NCI-H2196 (cell line): ENCODE data around the gene DNAJA4.
"Not testable (repeated sequence)": the region's sequence is repeated elsewhere in the genome, so short reads cannot be mapped to it uniquely, and the experiment has no call there.

Source experiments
- DNase-seq: peaks from one replicate; lab custom pipeline; 2025; ENCODE audit not compliant: unreplicated experiment; lab: John Stamatoyannopoulos, UW

Gene DNAJA4

DNA sequence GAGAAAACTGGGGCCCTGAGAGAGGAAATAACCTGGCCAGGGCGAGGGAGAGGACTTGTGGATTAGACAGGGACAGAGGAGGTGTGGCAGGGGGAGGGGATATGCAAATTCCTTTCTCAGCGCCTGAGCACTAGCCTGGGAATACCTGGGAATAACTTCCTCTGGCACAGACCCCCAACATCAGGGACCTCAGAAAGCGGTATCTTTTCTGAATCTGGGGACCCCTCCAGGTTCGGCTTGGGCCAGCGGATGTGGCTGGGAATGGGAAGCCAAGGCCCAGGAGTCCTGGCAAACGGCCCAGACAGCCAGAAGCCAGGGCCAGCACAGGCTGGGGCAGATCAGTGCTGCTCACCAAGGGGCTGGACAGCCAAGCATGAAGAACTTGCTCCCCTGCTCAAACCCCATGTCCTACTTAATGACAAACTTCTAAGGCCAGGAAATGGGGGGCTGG is 20.8 kb upstream of the DNAJA4 start:
- DNase-seq = peak; percentile 13

DNA sequence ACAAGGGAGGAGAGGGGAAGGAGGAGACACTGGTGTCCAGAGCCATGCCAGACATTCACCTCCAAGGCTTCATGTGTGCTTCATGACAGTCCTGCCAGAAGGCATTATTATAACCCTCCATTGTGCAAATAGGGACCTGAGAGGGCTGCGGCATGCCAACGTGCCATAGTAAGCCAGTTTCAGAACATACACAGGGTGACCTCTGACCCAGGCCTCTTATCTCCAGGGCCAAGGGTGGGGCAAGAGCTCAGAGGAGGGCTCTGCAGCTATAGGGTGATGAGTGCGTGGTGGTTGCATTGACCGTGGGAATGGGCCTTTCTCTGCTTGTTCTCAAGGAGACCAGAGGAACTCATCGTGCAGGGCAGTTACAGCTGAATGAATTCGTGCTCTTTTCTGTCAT is 20.3 kb upstream of the DNAJA4 start:
- DNase-seq = no peak

DNA sequence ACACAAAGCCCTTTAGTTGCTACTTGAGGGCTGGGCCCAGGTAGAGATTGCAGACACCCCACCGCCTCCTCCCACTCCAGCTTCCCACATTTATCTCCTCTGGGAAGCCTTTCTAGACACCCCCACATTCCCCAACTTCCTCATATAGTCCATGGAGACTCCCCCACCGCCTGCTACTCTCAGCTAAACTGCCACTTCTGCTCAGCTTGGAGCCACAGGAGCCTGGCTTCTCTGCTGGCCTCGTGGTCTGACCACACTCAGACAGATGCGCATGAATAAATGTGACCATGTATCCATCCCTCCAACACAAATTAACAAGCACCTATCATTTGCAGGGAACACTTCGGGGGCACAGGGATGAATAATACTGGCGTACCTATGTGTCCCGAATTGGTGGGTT is 19.5 kb upstream of the DNAJA4 start:
- no peak for DNase-seq

DNA sequence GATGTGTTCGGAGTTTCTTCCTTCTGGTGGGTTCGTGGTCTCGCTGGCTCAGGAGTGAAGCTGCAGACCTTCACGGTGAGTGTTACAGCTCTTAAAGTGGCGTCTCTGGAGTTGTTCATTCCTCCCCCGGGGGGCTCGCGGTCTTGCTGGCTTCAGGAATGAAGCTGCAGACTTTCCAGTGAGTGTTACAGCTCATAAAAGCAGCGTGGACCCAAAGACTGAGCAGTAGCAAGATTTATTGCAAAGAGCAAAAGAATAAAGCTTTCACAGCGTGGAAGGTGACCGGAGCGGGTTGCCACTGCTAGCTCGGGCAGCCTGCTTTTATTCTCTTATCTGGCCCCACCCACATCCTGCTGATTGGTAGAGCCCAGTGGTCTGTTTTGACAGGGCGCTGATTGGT is 19.0 kb upstream of the DNAJA4 start:
- DNase-seq = not testable (repeated sequence)

DNA sequence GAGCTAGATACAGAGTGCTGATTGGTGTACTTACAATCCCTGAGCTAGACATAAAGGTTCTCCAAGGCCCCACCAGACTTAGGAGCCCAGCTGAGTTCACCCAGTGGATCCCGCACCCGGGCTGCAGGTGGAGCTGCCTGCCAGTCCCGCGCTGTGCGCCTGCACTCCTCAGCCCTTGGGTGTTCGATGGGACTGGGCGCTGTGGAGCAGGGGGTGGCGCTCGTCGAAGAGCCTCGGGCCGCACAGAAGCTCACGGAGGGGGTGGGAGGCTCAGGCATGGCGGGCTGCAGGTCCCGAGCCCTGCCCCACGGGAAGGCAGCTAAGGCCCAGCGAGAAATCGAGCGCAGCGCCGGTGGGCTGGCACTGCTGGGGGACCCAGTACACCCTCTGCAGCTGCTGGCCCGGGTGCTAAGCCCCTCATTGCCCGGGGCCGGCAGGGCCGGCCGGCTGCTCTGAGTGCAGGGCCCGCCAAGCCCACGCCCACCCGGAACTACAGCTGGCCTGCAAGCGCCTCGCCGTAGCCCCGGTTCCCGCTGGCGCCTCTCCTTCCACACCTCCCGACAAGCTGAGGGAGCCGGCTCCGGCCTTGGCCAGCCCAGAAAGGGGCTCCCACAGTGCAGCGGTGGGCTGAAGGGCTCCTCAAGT is 18.3 kb upstream of the DNAJA4 start:
- DNase-seq = not testable (repeated sequence)

DNA sequence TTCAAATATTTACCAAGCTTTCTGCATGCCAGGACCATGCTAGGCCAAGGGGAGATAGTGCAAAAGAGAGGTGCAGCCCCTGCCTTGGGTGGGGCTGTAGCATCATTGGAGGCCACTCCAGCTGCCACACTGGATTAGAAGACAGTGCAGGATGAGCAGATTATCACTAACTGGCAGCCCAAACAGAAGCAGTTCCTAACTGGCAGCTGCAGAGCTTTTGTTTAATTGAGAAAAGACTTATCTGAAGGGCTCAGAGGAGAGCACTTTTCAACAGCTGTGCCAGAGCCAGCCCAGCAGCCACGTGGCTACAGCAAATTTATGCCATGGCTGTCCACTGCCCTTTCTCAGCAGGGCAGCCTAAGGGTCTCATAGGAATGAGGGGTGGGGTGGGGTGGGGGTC is 16.5 kb upstream of the DNAJA4 start:
- no peak for DNase-seq

DNA sequence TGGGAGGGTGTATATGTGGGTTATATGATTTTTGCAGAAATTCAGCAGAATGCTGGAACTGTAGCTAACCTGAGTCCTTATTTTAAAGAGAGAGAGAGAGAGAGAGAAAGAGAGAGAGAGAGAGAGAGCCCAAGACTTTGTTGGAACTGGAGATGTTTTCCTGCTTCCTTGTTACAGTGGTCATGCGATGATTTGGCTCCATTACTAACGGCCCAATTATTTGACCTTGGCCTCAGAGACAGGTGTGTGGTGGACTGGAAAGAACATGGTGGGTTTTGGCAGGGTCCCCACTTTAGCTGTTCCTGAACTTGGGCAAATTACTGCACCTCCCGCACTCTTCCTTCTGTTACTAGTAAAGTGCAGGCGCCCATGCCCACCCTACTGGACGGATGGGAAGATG is 15.2 kb upstream of the DNAJA4 start:
- no peak for DNase-seq

DNA sequence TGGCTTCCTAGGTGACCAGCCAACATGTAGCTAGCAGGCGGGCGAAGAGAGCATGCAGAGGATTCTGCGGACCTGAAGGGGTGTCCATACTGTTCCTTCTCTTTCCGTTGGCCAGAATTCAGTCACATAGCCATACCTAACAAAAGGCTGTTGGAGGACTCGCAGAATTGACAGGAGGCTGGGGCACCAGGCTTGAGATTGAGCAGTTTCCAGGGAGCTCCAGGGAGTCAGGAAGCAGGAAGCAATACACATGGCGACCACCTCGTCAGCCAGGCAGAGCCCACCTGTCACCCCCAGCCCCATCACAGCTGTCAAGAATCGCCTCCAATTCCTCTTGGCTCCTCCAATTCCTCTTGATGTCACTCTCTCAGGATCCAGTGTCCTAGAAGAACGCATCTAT is 13.2 kb upstream of the DNAJA4 start:
- DNase-seq = no peak

DNA sequence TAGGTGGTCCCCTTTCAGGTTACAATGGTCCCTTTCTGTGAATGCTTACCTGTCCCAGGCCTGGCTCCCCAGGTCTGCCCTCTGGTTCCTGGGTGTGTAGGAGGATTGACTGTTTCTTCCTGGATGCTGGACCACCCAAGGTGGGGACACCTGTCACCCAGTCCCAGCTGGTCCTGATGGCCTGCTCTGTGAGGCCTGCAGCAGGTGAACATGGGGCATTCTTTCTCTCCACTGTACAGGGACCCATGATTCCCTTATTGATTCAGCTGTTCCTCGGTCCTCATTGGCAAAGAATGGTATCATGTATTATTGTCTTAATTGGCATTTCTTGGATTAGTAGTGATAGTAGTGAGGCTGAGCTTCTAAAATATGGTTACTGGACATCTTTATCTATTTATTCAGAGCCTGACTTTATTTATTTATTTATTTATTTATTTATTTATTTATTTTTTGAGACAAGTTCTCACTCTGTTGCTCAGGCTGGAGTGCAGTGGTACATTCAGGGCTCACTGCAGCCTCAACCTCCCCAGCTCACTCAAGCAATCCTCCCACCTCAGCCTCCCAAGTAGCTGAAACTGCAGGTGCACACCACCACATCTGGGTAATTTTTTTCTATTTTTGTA is 8.8 kb upstream of the DNAJA4 start:
- no peak for DNase-seq

DNA sequence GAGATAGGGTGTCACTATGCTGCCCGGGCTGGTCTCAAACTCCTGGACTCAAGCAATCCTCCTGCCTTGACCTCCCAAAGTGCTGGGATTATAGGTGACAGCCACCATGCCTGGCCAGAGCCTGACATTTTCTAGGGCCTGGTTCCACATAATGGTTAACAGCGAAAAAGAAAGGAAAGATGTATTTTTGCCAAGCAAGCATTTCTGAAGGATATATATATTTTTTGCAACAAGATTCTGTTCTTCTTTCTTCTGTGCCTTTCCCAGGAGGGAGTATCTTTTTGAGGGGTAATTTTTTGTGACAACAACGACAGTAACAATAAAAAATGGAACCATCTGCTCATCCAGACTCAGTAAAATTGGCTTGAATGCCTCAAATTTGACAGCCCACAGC is 8.3 kb upstream of the DNAJA4 start:
- no peak for DNase-seq

DNA sequence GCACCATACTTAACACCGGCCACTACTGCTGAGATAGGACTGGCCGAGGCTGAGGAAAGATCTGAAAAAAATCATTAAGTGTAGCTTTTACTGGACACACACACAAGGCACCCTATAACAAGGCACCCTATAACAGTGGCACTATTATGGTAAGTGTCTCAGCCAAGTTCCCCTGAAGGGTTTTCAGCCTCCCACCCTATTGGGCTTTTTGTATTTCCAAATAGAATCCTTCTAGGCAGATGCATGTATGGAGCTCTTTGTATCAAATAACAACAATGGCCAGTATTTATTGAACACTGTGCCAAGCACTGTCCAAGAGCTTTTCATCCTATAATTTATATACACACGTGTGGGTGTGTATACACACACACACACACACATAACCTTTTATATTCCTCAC is 6.7 kb upstream of the DNAJA4 start:
- no peak for DNase-seq

DNA sequence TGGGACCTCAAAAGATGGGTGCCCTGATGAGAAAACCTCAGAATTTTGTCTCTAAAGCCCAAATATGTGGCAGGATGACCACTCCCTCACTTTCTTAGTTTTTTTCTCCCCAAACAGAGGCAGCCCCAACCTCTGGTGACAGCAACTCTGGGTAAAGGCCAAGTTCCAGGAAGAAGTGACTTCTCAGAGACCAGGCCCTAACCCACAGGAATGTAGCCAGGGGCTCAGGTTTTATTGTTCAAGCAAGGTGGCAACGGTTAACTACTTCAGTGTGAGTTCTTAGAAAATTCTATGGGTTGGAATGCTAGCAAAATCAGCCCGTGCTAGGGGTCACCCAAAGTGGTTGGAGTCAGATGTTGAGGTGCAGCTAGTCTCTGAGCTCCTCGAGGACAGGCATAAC is 5.1 kb upstream of the DNAJA4 start:
- no peak for DNase-seq

DNA sequence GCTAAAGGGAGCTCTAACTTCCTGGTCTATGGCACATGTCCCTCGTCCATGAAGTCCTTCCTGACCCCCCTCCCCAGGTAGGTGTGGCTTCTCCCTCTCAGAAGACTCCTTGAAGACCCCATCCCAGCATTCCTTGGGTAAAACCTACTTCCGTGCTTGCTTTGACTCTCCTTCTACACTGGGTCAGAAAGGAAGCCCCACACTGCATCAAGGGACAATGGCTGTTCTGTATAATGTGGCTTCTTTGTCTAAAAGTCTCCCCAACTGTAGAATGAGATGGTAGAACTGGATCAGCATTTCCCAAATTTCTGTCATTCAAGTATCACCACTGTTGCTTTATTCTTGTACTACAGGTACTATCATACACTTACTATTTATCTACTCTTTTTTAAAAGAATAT is 3.9 kb upstream of the DNAJA4 start:
- no peak for DNase-seq

DNA sequence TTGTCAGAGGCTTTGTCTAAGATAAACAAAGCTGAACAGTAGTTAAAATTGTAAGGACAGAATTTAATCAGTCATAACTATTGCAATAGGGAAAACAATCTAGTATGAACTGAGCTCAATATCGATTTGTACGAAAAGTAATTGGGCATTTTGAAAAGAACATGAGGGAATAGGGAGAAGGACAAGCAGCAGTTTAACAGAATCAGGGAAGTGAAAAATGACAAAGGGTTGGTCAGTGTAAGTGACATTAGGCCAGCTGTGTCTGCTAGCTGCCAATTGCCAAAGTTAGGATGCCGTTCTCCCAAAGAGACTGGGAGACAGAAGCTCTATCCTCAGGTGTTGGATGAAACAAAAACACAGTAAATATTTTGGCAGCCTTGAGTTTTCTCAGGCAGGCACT is 3.3 kb upstream of the DNAJA4 start:
- no peak for DNase-seq

DNA sequence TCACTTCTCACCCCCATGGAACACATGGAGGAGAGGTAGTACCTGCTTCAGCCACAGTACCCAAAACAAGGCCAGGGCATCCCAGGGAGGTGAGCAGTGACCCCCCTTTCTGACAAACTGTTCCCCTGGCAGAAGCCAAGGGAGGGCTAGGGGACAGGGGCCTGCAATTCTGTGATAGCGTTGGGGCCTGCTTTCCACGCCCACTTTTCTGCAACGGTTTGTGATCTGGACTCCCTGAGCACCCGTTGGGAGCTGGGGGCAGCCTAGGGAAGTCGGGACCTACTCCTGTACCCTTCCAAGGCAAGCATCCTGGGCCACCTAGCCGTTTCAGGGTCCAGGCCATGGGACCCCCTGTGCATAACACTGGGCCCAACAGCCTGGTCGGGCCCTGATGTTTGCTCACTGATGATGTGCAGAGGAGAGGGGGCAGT is 996 bp upstream of the DNAJA4 start:
- DNase-seq = no peak

DNA sequence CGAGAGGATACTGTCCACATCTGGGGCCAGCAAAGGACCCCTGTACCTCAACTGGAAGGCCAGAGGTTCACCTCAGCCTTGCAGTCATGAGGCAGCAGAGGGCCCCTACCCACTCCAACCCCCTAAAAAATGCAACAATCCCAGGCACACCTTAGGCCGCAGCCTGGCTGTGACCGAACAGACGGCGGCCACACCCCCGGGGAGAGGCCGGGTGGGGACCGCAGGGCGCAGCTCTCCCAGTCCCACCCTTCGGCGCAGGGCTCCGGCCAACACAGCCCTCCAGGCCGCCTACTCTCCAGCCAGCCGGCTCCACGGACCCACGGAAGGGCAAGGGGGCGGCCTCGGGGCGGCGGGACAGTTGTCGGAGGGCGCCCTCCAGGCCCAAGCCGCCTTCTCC is 457 bp upstream of the DNAJA4 start:
- no peak for DNase-seq

DNA sequence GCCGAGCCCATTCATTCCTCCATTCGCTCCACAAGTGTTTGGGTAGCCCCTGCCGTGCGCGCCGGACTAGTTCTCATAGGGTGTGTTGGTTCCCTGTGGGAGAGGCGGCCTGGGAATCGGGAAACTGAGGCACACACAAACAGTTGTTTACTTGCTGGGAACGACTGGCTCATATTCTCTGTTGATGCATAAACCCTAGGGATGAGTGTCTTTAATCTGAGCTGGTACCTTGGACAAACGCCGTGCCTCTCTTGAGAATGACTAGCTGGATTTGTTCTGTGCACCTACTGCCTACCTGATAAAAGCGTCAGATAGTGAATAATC is 737 bp downstream of the DNAJA4 start:
- DNase-seq = no peak

DNA sequence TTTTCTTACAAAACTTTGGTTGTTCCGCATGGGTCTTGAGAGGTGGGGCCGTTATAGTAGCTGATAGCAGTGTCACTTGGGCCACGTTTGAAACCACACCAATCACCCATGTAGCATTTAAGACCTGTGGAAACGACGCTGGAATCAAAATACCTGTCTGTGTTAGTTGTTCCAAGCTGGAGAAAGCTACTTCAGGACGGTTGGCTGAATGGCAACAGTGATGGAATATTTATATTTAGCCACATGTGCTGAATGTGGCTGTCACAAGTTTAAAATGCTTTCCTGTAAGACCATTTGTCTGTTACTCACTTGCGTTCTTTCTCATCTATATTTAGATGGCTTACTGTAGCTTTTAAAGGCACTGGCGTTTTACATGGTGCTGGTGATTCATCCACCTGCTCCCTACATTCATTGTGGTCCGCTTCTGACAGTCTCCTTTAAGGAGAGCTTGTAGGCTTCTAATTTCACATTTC is 1.4 kb downstream of the DNAJA4 start:
- DNase-seq = no peak

DNA sequence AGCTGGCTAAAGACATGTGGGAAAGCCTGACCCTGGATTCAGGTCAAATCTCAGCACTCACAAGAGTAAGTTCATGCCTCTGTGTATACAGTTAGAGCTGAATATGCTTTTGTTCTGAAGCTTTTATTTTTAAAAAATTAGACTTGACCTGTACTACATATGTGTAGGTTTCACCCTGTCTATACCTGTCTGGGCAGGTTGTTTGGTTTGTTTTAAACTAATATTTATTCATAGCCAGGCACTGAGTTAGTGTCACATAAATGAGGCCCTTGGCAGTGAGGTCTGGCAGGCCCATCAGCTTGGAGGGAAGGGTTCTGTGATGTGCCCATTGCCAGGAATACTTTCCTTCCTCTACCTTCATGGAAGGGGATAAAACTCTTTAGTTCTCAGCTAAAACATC is 1.9 kb downstream of the DNAJA4 start:
- no peak for DNase-seq

DNA sequence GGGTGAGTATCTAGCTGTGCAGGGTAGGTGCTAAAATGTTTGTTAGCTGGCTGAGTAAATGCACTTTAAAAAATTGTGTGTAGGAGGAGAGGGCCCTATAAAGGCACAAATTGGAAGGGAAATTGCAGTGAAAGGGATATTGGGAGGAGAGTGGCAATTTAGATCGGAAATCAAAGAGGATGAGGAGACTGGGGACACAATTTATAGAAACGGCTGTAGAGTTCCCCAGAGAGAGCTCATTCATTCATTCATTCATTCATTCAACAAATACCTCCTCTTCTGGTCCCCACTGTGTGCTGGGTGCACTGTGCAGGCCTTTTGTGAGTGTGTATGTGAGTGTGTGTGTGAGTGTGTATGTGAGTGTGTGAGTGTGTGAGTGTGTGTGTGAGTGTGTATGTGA is 2.4 kb downstream of the DNAJA4 start:
- DNase-seq = no peak

DNA sequence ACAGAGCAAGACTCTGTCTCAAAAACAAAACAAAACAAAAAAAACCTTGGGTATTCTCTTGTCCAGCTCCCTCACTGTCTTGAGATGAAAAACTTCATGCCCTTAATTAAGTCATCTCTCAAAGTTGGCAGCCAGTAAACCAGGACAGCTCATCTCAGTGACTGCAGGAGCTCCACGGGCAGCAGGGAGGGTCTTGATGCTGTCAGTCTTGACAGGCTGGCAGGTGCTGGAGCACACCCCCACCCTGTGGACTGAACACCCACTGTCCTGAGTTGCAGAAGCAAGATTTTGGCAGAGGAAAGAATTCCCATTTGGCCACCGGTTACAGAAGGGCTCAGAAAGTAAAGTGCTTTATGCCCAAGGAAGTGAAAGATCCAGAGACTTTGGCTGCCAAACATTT is 8.0 kb downstream of the DNAJA4 start:
- DNase-seq = no peak

DNA sequence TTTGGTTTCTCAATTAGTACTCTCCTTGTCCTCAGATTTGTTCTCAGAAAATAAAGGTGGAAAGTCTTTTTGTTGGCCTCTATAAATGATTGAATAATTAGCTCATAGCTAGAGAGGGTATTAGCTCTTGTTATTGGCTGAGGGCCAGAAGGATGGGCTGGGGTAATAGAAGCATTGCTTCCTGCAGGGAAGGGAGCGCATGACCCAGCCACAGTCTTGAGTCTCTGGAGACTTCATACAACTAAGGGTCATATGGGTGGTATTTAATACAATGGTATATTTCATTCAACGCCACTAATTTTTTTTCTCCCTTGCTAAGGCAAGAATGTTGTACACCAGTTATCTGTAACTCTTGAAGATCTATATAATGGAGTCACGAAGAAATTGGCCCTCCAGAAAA is 8.4 kb downstream of the DNAJA4 start:
- DNase-seq = no peak

DNA sequence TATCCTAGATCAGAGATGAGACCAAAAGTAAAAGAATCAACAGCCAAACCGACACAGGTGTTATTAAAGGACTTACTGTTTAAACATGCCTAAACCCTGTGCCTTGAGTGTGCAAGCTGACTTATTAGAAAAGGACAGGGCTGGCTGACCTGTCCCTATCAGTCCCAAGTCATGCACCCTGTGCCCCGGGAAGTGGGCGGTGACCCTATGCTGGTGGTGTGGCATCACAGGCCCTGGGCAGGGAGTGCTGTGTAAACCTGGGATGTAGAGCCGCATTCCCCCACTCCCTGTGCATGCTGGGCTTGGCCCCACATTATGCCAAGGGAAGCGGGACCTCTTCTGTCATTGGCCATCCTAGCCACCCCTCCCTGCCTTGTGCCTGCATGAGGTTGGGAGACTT is 10.6 kb downstream of the DNAJA4 start:
- DNase-seq = no peak
